Fibroblast of skin of scalp (primary cell): Measurements from ENCODE around the gene USH2A.

ENCODE experiments used
- DNase-seq: peaks from one replicate; pipeline ENCODE4 v3.0.0-alpha.2; 2013

The USH2A gene

DNA sequence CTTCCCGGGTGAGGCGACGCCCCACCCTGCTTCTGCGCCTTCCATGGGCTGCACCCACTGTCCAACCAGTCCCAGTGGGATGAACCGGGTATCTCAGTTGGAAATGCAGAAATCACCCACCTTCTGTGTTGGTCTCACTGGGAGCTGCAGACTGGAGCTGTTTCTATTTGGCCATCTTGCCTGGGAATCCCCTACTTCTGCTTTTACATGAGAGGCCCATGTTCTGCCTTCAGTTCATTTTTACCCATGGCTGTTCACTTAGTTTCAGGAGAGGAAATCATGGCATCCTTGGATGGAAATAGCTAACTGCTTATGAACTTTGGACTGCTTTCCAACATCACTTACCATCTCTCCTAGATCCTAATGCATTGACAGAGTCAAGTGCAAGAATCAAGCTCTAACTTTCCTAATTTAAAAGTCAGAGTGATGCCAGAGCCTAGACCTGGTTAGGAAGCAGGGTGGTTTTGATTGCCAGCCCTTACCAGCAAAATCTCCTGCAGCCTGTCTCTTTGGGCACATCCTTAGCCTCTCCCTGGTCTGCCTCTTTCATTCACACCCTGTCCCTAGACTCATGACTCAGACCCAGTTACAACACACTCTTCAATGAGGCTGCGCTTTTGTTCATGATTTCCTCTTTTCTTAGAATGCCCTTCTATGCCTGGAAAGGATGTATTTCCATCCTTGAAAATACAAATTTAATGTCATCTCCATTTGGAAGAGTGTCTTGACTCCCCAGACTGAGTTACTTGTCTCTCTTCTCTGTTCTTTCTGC, 719.0 kb downstream of the USH2A start:
- peak; percentile 21 for DNase-seq

DNA sequence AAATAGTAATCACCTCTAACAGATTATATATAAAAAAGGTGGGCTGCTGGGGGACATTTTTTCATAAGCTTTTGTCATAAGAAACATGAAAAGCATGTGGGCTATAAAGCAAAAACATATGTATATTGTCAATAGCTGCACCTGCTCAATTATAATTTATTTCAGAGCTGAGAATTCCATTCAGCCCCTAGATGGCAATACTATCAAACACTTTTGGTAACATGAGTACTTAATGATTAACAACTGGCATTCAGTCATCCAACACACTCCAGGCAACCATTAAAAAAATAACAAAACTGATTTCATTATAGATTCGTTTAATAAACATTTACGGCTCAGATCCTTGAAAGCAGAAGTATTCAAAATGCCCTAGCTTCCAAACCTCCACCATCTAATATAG, 741.0 kb downstream of the USH2A start:
- DNase-seq = peak; percentile 27

DNA sequence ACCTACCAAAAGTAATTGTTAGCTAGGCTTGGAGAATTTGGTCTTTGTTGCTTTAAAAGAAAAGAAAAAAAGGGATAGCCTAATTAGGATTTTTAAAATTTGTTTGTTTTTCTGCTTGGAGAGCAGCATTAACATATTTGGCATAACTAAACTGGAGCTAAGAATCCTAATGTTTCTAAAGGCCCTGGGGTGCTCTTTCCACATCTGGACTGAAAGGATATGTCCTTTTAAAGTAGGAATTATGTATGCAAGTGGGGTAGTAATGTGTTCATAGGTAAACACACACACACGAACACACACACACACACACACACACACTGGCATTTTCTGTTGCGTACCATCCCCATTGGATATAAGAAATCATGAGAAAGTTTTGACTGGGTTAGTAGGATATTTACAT, 742.2 kb downstream of the USH2A start:
- no peak for DNase-seq

- no peak for DNase-seq
These were observed 744.0 kb downstream of the USH2A start for GRCh38 chr1:215679231-215679630.

- no peak for DNase-seq
These were observed 746.1 kb downstream of the USH2A start for GRCh38 chr1:215677112-215677511.

DNA sequence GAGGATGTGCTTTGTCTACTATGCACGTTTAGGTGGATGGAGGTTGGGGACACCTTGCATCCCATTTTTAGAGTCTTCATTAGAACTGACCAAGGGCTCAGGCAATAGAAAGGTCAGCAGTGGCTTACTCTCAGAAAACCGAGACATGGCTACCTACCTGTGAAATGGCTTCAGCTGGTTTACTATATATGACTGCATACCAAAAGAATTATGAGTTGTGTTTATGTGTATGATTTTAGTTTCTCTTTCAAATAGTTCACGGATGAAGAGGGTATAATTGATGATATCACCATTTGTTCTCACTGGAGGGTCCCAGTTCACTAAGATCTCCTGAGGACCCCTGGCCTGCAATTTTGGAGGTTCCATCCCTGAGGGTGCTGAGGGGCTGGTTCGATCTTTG, 749.3 kb downstream of the USH2A start:
- no peak for DNase-seq

- DNase-seq = no peak
These were observed 750.8 kb downstream of the USH2A start for GRCh38 chr1:215672482-215672881.

GRCh38 chr1:215669806-215670491, 753.3 kb downstream of the USH2A start:
- DNase-seq = peak; percentile 12

GRCh38 chr1:215667761-215668160, 755.5 kb downstream of the USH2A start:
- DNase-seq = no peak

DNA sequence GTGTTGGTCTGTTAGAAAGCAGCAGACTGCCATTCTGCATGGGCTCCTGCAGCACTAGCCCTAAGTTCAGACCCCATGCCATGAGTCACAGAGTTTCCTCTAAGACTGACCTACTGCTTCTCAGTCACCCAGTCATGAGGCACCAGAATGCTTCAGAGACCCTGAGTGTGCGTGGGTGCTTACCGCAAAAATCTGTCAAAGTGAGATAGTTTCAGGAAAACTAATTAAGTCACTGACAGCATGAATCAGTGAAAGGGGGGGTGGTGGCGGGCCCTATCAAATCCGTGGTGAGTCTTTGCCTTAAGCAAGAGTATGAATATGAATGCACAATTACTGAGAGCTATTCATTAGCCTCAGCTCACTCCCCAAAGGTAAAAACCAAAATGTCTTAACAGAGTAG, 758.0 kb downstream of the USH2A start:
- peak; percentile 11 for DNase-seq

GRCh38 chr1:215661033-215661432, 762.2 kb downstream of the USH2A start:
- no peak for DNase-seq

- DNase-seq = no peak
These were observed 763.0 kb downstream of the USH2A start for GRCh38 chr1:215660259-215660658.

DNA sequence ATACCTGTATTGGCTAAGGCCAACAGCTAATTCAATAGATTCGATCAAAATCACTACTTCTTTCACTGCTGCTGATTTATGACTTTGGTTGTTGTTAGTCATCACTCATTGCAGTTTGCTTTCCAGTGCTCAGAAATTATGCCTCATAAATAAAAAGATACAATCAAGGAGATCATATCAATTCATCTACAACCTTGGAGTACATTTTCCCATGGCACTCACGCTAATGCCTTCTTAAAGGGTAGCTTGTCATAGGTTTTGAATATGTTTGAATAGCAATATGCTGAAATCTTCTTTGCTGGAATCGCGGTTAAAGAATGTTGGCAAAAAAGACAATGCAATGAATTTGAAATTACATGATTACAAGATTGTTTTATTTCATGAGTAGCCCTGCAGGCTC, 766.2 kb downstream of the USH2A start:
- DNase-seq = no peak

- no peak for DNase-seq
These were observed 770.9 kb downstream of the USH2A start for GRCh38 chr1:215652371-215652770.

DNA sequence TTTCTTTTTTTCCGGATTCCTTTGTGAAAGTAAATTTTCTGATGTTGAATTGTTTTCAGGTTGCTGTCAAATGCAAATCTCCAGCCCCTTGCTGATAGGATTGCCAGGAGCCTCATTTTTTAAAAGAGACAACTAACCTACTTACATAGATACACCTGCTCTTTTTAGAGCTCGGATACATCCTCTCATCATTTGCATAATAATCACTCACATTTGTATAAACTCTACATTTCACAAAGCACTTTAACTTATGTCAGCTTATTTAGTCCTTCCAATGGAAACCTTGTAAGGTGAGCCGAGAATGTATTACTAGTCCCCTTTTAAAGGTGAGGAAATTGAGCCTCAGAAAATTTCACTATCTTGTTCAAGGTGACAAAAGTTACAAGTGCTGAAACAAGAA, 771.4 kb downstream of the USH2A start:
- no peak for DNase-seq

DNA sequence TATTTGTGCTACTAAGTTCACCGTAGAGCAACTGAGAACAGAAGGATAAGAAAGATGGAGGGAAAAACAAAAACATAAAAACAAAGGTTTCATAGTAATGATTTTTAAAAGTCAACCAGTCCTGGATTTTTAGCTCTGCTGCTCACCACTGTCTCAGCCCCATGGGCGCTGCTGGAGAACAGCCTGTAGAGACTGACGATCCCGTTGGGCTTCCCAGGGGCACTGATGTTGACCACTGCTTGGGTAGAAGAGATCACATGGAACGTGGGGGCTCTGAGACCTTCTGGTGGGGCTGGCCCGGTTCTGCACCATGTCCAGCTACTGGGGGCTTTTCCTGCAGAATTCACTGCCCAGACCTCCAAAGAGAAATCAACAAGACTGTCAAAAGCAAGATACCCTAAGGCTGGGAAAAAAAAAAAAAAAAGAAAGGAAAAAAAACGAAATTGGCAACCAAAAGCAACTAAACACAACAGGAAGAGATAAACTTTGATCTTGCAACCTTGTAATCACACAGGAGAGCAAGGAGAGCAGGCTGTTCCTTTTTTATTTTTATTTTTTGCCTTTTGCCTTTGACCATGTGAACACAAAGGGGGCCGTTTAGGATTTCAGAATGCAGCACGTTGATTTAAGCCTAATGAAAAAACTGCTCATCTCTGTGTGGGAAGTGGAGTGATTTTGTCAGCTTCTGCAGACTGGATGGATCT, 772.6 kb downstream of the USH2A start:
- no peak for DNase-seq

DNA sequence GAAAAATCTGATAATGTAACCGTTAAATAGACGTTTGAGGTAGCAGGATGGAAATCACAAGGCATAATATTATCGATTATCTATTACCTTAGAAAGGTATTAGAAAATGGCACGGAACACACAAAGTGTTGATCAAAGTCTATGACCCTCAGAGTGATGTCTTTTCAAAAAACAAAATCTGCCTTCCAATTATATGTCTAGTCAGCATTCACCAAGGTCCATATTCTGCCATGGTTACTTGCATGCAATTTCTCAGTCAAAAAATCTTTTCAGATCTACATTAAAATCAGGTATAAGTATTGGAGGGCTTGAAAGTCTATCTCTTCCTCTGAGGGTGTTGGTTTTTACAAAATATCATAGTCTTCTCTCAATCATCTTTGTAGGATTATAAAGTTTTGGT, 774.3 kb downstream of the USH2A start:
- DNase-seq = no peak

DNA sequence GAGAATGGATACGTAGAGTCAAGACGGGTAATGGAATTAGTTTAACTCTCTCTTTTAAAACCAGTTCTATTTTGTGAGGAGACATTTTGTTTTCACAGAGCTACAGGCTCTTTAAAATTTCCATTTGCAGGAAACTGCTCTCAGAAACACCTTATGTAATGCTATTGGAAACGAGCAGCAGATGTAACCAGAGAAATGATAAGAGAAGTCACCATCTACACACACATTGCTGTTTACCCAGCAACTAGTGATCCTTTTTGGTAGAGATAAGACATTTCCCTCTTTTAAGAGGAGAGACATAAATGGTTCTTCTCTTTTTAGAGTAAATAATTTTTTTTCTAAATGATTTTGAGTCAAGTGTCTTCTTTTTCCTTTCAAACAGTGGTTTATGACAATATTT, 775.5 kb downstream of the USH2A start:
- no peak for DNase-seq

DNA sequence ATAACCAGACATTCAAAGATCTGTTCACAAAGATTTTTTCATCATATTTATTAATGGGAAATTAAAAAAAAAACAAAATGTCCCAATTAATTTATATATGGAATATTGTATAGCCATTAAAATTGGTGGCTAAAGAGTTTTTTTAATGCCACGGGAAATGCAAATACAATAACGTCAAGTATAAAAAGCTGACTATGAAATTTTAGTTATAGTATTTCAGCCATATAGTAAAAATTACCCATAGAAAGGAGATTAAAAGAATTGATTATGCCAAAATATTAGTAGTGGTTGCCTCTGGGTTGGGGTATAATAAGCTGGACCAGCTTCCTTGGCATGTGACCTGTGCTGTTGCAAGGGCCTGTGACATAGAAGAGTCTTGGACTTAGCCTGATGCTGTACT, 777.4 kb downstream of the USH2A start:
- DNase-seq = no peak

GRCh38 chr1:215645182-215645581, 778.1 kb downstream of the USH2A start:
- DNase-seq = no peak

- no peak for DNase-seq
These were observed 779.5 kb downstream of the USH2A start for GRCh38 chr1:215643592-215644321.

DNA sequence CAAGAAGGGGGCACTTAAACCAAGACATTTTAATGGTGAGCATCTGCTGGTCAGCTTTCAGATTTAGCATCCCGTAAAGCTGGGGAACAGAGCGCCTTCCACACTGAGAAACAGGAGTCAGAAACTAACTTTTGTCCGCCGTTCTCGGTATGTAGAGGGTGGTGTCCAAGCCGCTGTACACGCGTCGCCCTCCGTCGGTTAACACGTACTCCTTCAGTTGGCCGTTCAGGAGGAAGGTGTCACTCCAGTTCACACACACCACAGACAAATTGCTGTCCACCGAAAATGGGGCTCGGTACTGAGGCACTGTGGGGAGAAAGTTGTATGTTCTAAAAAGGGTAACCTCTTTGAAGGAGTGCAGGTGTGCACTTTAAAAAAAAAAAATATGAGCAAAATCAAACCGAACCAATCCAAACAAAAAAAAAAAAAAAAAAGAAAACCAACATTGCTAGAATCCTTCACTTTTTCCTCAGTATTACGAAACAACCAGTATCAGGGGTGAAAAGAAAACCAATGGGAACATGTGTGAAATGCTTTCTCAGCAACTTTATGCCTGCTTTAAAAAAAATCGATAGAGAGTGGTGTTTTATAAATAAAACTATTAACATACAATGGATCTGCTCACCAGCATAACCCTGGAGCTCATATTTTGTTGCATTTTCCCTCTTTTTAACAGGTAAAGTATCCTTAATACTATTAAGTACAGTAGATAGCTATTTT, 782.7 kb downstream of the USH2A start:
- no peak for DNase-seq
